ENCODE data around the gene MYH14.

MYH14 gene

DNA sequence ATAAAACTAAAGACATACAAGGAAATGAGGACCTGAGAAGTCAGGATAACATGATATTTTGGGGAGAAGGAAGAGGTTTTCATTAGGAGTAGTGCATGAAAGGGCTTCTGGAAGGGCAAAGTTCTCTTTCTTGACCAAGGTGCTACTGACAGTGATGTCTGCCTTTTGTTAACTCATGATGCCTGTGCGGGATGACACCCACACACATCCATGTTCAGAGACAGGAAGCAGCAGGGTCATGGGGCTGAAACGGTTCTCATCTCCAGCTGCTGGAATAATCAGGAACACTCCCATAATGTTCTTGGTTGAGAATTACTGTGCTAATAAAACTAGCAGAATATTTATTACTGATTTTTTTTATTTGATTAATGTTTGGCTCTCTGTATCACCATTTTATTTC is 96.6 kb downstream of the MYH14 start:
- DNase-seq: no peak

DNA sequence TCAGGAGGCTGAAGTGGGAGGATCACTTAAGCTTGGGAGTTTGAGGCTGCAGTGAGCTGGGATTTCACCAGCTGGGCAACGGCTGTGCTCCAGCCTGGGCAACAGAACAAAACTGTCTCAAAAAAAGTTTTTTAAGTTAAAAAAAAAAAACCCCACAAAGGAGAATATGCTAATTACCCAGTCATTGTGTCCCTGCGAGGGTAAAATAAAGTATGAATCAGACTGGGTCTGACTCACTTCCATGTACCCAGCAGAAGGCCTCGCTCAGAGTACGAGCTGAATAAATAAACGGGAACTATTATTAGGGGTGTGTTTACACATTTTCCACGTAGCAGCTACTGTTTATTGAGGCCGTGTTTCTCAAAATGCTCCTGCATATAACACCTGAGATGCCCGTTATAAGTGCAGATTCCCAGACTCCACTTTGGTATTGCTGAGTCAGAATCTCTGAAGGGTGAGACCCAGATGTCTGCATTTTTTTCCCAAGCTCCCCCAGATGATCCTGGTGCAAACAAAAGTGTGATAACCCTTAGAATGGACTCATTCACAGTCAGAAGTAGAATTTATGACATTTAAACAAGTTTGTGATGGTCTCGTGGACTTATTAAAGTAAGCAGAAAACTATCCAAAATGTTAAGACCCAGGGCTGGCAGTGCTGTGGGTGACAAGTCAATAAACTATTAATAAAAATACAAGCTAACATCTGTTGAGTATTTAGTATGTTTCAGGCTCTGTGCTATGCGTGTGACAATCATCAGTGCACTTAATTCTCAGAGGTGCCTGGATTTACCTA is 97.6 kb downstream of the MYH14 start:
- DNase-seq: no peak

DNA sequence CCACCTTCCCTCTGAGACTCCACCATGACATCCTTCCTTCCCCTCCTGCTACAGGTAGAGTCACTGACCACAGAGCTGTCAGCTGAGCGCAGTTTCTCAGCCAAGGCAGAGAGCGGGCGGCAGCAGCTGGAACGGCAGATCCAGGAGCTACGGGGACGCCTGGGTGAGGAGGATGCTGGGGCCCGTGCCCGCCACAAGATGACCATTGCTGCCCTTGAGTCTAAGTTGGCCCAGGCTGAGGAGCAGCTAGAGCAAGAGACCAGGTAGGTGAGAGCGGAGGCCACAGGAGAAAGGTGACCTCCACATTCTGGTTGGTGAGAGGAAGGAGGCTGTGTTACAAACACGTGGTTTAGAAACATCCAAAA is 98.2 kb downstream of the MYH14 start:
- DNase-seq: no peak

DNA sequence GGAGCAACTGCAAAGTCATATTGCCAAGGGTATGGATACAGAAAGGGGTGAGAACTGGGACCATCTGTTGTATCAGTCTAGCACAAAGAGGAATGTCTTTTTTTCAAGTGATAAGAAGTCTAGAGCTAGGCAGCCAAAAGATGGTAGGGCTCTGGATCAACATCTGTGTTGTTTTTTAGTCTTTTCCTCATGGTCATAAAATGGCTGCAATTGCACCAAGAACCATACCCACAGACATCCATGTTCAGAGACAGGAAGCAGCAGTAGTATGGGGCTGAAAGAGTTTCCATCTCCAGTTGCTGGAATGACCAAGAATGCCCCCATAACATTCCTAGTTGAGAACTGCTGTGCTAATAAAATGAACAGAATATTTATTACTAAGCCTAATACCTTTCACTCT is 100.1 kb downstream of the MYH14 start:
- DNase-seq: no peak

DNA sequence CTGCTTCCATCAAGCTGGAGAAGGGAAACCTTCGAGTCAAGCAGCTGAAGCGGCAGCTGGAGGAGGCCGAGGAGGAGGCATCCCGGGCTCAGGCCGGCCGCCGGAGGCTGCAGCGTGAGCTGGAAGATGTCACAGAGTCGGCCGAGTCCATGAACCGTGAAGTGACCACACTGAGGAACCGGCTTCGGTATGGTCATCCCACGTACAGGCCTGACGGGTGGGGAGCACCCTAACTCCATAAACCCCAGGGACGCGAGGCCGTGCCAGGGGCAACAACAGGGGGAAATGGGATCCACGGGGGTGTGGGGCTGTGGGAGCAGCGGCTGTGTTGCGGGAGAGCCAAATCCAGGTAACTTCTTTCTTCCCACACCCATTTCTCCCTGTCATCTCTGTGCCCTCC is 105.6 kb downstream of the MYH14 start:
- DNase-seq: no peak

DNA sequence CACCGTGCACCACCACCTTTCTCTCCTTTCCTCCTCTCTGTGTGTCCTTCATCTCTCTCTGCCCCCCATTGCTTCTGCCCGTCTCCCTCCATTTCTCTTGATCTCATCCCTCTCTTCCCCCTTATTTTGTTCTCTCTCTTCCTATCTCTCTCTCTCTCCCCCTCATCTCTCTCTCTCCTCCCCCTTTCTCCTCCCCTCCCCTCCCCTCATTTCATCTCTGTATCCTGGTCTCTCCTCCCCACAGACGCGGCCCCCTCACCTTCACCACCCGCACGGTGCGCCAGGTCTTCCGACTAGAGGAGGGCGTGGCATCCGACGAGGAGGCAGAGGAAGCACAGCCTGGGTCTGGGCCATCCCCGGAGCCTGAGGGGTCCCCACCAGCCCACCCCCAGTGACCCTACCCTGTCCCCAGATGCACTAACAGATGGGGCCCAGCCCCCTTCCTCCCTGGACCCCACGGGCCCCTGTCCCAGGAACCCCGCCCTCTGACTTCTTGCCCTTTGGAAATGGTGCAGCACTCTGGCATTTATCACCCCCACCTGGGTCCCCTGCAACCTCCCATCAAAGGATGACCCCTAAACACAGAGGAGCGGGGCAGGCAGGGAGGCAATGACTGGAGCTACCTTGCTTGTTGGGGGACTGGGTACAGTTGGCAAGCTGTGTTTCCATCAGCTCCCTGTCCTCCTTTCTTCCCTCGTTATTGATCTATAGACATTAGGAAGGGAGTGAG is 106.1 kb downstream of the MYH14 start:
- no peak for DNase-seq

DNA sequence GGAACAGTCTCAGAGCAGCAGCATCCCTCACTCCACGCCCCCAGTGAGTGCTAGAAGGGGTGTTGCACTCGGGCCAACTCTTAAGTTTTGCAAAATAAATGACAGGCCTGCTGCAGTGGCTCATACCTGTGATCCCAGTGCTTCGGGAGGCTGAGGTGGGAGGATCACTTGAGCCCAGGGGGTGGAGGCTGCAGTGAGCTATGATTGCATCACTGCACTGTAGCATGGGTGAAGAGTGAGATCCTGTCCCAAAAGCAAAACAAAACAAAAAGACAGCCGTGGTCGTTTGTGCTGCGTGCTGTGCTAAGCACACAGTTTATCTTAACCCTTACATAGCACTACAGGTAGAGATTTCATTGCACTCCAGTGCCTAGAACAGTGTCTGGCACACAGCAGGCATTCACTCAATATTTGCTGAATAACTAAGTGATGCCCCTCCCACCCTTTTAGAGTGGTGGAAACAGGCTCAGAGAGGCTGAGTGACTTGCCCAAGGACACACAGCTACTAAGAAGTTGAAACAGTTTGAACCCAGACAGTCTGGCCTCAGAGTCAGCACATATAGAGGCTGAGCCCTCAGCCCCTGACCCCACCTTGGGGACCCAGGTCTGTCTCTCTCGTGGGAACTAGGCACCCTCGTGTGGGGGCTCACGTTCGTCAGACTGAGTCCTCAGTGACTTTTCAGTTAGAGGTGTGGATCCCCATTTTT is 107.5 kb downstream of the MYH14 start:
- no peak for DNase-seq

DNA sequence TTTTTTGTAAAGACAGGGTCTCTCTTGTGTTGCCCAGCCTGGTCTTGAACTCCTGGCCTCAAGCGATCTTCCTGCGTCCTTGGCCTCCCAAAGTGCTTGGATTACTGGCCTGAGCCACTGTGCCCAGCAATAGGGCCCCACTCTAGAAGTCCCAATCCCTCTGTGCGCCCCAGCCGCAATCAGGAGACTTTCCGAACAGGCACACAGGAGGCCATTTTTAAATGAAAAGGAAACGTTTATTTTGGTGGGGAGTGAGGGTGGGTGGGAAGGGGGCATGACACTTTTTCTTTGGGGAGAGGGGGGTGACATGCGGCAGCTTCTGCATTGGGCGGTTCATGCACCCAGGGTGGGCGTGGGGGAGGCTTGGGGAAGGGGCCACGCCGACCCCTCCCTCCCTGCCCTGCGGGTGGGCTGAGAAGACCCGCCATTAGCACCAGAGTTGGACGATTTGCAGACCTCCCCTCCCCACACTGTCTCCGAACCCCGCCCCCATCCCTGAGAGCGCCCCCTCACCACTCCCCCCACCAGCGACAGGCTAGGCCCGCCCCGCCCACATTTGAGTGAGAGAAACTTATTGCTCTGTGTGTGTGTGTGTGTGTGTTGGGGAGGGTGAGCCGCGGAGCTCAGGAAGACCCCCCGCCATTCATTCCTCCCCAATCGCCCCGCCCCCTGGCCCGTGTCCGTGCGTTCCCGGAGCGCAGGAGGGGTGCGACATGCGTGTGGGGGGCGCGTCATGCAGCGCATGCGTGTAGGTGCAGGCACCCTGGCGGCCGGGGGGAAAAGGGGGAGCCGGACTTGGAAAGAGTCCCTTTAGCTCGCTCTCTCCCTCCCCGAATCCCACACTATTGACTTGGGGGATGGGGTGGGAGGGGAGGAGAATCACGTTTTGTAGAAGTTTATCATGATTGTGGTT is 108.6 kb downstream of the MYH14 start:
- DNase-seq: peak; percentile 18

DNA sequence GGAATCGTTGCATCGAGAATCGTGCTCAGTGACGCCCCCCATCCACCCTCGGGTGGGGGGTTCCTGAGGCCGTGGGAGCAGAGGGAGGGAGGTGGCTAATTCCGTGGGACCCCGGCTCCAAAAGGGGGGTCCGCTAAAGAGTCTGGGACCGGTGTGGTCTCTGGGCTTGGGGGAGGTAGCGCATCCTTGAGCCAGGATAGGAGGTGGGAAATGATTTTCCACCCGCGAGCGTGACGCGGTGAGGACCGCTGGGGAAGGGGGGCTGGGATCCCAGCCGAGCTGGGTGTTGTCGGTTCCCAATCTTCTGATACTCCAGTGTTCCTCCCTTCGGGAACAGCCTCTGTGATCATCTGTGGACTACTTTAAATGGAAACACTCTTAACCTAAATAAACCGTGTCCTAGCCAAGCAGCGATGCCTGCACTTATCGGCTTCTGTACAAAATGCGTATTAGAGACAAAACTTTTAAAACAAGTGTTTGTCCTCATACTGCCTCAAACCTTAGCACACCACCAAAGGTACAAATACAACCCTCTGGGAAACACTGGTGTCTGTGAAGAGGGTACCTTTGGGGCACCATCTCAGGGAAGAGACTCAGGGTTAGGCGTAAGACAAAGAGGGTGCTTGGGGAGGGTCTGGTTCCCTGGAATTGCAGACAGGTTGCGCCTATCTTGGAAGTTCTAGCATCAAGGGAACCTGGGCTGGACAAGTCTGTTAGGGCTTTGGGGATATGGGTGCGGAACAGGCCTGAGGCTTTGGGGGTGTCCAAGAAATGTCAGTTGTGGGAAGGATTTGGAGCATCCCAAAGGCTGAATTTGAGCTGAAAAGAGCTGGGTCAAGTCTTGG is 109.8 kb downstream of the MYH14 start:
- DNase-seq: no peak

DNA sequence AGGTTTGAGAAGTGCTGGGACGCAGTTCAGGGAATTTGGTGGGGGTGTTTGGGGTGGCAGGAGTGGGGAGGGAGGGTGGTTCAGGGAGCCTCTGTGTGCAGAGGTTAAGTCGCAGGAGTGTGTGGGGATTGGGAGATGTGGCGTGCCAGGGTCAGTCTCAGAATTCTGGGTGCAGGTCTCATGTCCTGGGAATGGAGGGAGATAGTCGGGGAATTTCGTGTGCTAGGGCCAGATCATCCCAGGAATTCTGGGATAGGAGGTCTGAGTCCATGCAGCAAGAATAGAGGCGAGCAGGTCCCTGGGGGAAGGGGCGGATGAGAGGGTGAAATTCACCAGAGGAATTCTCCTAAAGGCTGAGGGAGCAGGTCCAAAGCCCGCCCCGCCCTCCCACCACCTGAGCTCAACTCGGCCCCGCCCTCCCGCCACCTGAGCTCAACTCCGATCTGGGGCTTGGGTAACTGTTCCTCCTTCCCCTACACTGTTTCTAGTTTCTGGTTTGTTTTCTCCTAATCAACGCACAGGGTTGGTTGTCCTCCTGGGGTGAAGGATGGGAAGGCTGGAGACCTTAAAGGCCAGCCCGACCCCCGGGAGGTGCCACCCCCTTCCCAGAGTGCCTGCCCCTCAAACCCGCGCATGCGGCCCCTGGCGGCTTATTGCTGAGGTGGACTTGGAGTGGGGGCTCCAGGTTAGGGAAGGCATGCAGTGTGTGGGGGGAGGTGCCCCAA is 110.6 kb downstream of the MYH14 start:
- no peak for DNase-seq

DNA sequence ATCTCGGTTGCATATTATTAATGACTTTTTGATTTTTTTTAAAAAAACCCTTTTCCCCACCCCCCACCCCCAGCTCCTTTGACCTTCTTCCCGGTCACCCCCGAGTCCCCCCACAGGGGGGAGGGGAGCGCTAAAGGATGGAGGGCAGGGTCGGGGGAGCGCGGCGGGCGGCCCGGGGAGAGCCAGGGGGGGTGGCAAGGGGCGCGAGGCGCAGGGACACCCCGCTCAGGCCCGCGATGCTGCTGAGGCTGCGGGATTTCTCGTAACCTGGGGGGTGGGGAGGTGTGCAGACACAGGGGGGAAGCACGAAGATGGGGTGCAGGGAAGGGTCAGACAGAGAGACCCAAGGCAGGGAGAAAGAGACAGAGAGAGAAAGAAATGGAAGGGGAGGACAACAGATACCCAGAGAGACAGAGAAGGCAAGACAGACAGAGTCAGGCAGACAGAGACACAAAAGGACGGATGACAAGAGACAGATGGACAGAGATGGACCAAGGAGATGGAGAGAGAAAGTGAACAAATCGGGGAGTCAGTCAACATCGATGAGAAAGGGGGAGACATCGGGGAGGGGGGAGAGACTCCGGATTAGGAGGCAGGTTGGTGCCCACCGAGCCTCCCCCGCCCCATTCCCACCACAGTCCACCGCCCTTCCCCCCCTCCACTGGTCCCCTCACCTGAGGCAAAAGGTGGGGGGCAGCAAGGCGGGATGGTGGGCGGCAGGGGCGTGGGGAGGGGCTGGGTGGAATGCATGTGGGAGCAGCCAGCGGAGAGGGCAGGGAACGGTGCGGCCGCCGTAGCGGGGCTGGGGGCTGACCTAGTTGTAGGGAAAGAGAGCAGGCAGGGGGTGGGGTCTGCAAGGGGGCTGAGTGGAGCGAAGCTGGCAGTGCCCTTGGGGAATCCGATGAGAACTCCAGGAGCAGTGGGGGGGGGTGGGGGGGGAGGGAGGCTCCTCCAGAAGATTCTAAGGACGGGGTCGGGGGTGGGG is 111.6 kb downstream of the MYH14 start:
- DNase-seq: no peak

DNA sequence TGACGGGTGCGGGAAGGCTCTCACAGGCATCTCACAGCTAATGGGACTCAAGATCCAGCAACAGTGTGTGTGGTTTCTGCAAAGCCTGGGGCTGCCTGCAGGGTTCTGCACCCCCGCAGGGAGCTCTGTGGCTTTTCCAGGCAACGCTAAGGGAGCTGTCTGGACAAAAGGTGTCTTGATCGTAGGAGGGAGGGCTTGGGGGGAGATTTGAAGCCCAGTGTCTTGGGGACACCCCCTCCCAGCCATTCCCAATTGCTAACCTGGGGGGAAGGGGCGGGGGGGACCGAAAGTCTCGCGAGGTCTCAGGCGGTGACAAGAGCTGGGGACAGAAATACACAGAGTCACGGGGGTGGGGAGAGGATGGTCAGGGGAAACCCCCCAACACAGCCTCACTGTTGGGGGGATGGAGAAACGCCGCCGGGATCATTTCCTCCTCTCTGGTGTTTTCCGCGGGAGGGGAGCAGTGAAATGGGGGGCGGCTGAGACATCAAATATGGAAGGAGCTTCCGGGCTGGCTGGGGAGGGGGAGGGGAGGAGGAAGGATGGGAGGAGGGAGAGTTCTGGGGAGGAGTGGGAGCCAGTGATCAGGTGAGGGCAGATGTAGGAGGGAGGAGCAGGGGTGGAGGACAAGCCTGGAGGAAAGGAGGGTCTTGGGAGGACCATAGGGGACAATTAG is 112.5 kb downstream of the MYH14 start:
- peak; percentile 25 for DNase-seq

DNA sequence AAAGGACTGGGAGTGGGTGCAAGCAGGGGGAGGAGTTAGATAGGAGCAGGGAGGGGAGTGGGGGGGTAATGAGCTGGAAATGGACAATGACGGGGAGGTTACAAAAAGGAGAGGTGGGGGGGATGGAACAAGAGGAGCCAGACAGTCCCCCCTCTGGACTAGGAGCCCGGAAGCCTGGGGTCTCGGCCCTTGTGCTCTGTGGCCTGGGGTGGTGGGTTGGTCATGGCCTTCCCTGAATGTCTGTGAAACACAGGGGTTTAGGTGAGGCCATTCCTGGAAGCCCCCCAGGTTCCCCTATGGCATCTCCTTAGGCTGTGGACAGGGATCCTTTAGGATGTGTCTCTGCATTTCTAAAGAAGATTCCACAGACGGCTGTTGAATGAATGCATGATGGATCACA is 113.7 kb downstream of the MYH14 start:
- DNase-seq: no peak

DNA sequence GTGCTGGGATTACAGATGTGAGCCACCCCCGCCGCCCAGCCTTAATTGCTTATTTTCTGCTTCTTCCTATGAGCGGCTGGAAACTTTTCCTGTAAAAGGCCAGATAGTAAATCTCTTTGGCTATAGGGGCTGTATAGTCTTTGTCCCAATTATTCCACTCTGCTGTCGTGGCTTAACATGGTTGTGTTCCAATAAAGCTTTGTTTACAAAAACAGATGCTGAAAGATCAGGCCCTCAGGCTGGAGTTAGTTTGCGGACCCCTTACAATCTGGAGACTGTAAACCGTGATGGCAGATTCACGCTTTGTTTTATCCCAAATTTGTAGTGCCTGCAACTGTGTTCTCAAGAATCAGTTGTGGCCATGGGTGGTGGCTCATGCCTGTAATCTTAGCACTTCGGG is 115.0 kb downstream of the MYH14 start:
- DNase-seq: no peak

DNA sequence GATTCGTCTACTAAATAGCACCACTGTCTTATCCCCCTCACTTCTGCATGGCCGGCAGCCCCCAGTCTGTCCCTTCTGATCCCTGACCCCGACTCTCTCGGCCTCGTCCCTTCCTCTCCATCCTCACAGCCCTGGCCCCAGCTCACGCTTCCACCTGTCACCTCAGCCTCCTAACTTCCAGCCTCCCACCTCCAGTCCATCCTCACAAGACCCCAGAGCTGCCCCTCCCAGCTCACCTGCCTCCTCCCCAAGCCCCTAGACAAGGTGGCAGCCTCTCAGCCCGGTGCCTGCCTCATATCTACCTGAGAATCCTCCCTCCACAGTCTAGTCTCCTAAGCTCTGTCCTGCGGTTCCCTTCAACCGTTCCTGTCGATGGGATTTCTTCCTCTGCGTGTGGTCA is 115.7 kb downstream of the MYH14 start:
- DNase-seq: no peak

DNA sequence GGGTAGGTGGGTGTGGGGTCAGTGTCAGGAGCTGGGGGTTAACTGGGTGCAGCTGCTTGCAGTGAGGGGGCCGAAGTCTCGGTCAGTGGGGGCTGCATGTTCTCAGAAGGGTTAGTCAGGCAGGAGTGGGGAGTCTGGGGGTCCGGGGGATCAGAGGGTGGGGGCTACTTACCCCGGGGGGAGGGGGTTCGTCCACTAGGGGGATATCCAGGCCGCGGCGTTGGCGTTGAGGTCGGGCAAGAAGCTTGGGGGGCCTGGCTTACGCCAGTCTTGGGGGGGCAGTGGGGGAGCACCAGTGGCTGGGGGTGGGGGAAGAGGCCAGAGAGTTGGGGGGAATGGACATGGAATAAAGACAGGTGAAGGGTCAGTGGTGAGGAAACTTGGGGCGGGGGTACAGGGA is 116.6 kb downstream of the MYH14 start:
- DNase-seq: no peak

DNA sequence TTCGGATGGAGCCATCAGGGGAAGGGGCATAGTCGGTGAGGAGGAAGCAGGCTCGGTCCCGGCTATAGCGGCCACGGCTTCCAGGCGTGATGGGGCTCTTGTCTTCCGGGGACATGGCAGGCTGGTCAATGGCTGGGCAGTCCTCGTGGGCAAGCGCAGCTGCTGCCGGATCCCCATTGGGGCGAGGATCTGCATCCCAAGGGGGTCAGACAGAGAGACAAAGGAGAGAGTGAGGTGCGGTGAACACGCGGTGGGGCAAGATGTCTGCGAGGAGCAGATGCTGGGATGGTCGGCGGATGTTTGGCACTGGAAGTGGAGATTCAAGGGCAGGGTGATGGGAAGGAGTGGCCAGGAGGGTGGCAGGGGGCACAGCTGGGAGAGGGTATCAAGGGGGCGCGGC is 117.2 kb downstream of the MYH14 start:
- no peak for DNase-seq

DNA sequence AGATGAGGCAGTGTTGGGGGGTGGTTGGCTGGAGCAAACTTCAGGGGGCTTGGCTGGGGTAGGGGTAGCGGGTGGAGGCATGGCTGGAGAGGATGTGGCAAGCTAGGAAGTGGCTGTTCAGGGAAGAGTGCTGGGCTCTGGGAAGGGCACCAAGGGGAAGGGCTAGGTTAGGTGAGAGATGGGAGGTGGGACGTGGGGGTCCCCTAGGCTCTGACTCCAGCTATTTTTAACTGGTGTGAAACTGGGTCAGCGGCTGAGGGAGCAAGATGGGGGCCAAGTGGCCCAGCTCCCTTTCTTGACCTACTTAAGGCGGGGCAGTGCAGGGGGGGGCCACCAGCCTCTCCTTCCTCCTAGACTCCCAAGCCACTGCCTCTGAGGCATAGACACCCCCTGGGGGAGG is 118.4 kb downstream of the MYH14 start:
- no peak for DNase-seq

DNA sequence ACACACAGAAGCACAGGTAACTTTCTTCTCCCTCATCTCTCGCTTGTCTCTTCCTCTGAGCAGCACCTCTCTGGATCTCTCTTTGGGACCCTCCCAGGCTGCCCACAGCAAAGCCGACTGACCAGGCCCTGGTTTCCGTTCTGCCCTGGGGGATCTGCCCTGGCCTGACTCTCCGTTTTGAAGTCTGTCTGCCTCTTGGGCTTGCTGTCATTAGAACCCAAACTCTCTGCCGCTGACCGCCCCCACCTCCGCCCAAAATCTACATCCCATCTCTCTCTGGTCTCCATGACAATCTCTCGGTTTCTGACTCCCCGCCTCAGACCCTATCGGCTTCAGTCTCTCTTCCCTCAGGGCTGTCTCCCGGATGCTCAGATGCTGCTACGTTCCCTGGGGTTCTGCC is 118.8 kb downstream of the MYH14 start:
- DNase-seq: no peak

All from hematopoietic multipotent progenitor cell treated with erythropoietin and hydrocortisone succinate and interleukin-3 and kit ligand, for 4 days (in vitro differentiated cells).